AG08396 (cell line): Measurements from ENCODE around the gene WDR81.
A peak's percentile ranks its signal among the peaks of the same experiment; 100 is the strongest.
"Not testable (repeated sequence)": the region's sequence is repeated elsewhere in the genome, so short reads cannot be mapped to it uniquely, and the experiment has no call there.

ENCODE experiments used
- DNase-seq: peaks from one replicate; pipeline ENCODE4 v3.0.0; 2012; ENCODE audit warnings: low spot score, mixed read lengths

WDR81 gene

GRCh38 chr17:1754430-1755112 lies 30.1 kb downstream of the WDR81 start:
- no peak for DNase-seq

GRCh38 chr17:1755252-1755826 lies 30.8 kb downstream of the WDR81 start:
- no peak for DNase-seq

GRCh38 chr17:1755827-1756262 lies 31.3 kb downstream of the WDR81 start:
- DNase-seq = no peak

GRCh38 chr17:1758807-1759206 lies 34.3 kb downstream of the WDR81 start:
- no peak for DNase-seq

- DNase-seq = no peak
Measured at GRCh38 chr17:1759529-1759928, 35.0 kb downstream of the WDR81 start.

DNA sequence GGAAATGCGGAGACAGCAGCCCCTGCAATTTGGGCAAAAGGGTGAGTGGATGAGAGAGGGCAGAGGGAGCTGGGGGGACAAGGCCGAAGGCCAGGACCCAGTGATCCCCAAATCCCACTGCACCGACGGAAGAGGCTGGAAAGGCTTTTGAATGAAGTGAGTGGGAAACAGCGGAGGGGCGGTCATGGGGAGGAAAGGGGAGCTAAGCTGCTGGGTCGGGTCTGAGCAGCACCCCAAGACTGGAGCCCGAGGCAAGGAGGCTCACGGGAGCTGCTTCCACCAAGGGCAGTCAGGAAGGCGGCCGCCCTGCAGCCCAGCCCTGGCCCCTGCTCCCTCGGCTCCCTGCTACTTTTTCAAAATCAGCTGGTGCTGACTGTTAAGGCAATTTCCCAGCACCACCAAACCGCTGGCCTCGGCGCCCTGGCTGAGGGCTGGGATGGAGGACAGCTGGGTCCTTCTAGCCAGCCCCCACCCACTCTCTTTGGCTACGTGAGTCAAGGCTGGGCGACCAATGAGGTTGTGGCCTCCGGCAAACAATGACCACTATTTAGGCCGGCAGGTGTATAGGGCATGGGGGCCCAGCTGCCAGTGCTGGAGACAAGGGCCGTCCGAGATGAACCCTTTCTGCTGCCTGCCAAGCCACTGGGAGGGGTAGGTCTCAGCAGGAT lies 37.9 kb downstream of the WDR81 start:
- peak; percentile 12 for DNase-seq

GRCh38 chr17:1762901-1763898 lies 38.7 kb downstream of the WDR81 start:
- DNase-seq = peak; percentile 58

DNA sequence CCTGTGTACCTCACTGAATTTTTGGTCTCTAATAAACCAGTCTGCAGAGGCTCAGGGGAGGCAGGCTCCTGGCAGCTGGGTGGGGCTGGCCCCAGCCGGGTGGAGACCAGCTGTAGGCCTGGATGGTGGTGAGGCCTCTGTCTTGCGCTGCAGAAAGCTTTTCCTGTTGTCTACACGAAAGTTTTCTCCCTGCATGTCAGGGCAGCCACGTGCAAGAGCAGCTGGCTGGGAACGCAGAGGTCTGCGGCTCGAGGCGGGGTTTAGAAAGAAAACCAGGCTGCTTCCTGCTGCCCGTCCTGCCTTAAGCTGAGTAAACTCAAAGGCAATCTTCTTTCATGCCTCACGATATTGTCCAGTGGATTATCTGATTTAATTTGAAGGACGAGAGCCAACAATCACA lies 39.8 kb downstream of the WDR81 start:
- DNase-seq = peak; percentile 70

DNA sequence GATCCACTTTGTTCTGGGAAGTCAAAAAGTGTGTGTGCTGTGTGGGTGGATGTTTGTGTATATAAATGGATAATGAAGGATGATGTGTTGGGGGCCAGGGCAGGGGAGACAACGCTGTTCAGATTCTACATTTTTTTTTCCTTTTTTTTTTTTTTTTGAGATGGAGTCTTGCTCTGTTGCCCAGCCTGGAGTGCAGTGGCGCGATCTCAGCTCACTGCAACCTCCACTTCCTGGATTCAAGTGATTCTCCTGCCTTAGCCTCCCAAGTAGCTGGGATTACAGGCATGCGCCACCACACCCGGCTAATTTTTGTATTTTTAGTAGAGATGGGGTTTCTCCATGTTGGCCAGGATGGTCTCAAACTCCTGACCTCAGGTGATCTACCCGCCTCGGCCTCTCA lies 40.2 kb downstream of the WDR81 start:
- DNase-seq = not testable (repeated sequence)

DNA sequence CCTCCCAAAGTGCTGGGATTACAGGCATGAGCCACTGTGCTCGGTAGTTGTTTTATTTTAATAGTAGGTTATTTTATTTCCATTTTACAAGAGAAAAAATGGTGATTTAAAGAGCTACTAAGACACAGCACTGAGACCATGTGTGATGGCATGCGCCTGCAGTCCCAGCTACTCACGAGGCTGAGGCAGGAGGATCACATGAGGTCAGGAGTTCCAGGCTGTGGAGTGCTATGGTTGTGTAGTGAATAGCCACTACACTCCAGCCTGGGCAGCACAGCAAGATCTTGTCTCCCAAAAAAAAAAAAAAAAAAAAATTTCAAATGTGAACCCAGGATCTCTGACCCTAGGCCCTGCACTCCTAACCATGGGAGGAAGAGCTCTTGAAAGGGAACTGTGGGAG lies 41.1 kb downstream of the WDR81 start:
- no peak for DNase-seq

DNA sequence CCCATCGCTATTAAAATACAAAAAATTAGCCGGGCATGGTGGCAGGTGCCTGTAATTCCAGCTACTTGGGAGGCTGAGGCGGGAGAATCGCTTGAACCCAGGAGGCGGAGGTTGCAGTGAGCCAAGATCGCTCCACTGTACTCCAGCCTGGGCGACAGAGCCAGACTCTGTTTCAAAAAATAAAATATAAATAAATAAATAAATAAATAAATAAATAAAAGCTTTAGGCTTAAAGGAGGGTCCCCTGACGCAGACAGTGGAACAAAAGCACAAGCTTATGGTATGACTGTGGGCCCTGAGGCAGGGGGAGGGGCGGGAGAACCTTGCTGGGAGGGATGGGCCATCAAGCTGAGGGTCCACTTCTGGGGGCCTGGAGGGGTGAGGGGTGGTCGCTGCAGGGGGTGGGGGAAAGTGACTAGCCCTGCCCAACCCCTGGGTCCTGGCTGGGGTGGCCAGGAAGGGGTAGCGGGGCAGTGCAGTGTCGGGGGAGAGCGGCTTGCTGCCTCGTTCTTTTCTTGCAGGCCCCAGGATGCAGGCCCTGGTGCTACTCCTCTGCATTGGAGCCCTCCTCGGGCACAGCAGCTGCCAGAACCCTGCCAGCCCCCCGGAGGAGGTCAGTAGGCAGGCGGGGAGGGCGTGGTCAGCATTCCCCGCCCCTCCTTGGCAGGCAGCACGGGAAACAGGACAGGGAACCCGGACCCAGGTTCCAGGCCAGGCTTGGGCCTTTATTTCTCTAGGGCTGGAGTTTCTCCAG lies 42.1 kb downstream of the WDR81 start:
- no peak for DNase-seq

- no peak for DNase-seq
Measured at GRCh38 chr17:1767358-1767757, 42.9 kb downstream of the WDR81 start.

DNA sequence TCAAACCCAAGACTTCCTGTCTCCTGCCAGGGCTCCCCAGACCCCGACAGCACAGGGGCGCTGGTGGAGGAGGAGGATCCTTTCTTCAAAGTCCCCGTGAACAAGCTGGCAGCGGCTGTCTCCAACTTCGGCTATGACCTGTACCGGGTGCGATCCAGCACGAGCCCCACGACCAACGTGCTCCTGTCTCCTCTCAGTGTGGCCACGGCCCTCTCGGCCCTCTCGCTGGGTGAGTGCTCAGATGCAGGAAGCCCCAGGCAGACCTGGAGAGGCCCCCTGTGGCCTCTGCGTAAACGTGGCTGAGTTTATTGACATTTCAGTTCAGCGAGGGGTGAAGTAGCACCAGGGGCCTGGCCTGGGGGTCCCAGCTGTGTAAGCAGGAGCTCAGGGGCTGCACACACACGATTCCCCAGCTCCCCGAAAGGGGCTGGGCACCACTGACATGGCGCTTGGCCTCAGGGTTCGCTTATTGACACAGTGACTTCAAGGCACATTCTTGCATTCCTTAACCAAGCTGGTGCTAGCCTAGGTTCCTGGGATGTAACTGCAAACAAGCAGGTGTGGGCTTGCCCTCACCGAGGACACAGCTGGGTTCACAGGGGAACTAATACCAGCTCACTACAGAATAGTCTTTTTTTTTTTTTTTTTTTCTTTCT lies 45.4 kb downstream of the WDR81 start:
- no peak for DNase-seq

- DNase-seq = not testable (repeated sequence)
Measured at GRCh38 chr17:1773000-1773695, 48.6 kb downstream of the WDR81 start.

GRCh38 chr17:1773696-1774181 lies 49.2 kb downstream of the WDR81 start:
- DNase-seq = no peak

DNA sequence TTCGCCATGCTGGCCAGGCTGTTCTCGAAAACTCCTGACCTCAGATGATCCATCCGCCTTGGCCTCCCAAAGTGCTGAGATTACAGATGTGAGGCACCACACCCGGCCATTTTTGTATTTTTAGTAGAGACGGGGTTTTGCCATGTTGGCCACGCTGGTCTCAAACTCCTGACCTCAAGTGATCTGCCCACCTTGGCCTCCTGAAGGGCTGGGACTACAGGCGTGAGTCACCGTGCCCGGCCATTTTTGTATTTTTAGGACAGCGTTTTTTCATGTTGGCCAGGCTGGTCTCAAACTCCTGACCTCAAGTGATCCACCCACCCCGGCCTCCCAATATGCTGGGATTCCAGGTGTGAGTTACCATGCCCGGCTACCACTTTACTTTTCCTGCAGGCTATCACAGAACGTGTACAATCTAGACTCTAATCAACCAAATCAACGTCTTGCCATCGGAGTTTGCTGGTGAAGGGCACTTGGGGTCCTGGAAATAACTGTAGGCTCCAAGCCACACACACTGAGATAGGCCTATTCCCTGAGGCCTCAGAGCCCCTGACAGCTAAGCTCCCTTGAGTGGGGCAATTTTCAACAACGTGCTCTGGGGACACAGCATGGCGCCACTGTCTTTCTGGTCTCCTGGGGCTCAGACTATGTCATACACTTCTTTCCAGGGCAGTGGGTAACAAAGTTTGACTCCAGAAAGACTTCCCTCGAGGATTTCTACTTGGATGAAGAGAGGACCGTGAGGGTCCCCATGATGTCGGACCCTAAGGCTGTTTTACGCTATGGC lies 50.1 kb downstream of the WDR81 start:
- no peak for DNase-seq

DNA sequence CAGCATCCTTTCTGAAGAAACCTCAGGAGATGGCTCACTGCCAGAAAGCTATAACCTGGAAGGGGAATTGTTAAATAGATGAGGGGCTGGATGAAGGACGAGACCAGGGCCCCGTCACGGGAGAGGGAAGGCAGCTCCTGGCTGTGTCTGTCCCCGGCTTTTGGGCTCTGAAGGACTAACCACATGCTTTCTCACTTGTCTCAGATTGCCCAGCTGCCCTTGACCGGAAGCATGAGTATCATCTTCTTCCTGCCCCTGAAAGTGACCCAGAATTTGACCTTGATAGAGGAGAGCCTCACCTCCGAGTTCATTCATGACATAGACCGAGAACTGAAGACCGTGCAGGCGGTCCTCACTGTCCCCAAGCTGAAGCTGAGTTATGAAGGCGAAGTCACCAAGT lies 51.8 kb downstream of the WDR81 start:
- DNase-seq = no peak

DNA sequence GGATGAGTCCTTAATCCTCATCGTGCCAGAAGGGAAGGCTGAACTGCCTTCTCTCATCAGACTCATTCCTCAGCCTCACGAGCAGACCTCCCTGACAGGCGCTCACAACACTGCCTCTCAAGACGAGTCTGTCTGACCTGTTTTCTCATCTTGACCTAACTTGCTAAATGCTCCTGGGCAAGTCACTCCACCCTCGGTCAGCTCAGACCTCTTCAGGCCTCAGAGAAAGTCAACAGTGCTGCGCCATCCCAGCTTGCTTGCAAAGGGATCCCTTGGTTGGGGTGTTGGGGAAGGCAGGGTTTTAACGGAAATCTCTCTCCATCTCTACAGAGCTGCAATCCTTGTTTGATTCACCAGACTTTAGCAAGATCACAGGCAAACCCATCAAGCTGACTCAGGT lies 52.4 kb downstream of the WDR81 start:
- no peak for DNase-seq

DNA sequence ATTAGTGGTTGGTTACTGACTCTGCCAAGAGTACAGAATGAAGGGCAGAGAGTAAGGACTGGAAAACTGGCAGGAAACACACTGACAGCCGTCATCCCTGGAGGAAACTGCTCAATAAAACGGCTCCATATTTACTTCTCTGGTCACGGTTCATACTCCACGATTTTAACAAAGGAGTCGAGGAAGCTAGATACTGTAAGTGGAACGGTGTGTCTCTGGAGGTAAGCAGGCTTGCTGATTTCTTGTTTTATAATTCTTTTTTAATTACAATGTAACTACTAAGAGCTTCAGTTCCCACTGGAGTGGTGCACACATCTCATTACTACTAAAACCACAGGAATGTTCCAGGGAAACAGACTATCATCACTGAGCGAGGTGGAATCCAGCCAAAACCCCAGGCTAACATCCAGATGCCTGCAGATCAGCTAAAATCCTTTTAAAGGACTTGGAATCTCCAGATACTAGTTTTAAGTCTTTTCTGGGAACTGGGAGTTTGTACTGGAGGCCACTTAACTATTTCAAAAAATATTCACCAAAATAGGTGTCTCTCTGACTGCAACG lies 55.1 kb downstream of the WDR81 start:
- peak; percentile 88 for DNase-seq
